WI38 (cell line): ENCODE results near the gene GH2.
"Not testable (repeated sequence)": the region's sequence is repeated elsewhere in the genome, so short reads cannot be mapped to it uniquely, and the experiment has no call there.

Experiments
- H3K4me3 ChIP-seq: 2 replicates; pipeline ENCODE4 v1.5.1; 2011; ENCODE audit warnings: low read depth, mild to moderate bottlenecking, control low read depth, low read length
- CTCF ChIP-seq: IDR thresholded peaks from 2 replicates; pipeline ENCODE4 v1.5.1; 2012; ENCODE audit warnings: low read depth, mild to moderate bottlenecking, control low read depth, low read length

Gene GH2

GRCh38 chr17:63926164-63926563 is 44.4 kb upstream of the GH2 start:
- H3K4me3 ChIP-seq: no peak overlapping the region
- no peak for TF ChIP-seq CTCF

GRCh38 chr17:63925615-63926014 is 43.9 kb upstream of the GH2 start:
- TF ChIP-seq CTCF: no peak
- no peak overlapping the region for H3K4me3 ChIP-seq

- not testable (repeated sequence) for H3K4me3 ChIP-seq
Observed at GRCh38 chr17:63922402-63922801, 40.7 kb upstream of the GH2 start.

GRCh38 chr17:63920779-63921178 is 39.0 kb upstream of the GH2 start:
- not testable (repeated sequence) for H3K4me3 ChIP-seq

GRCh38 chr17:63920050-63920449 is 38.3 kb upstream of the GH2 start:
- not testable (repeated sequence) for H3K4me3 ChIP-seq

- TF ChIP-seq CTCF: peak; percentile 98
- H3K4me3 ChIP-seq: no peak overlapping the region
Observed at GRCh38 chr17:63919311-63919723, 37.6 kb upstream of the GH2 start.

- not testable (repeated sequence) for H3K4me3 ChIP-seq
Observed at GRCh38 chr17:63918789-63919305, 37.1 kb upstream of the GH2 start, which contains the start of gene GH1. GH1 (minus strand) TSS chr17:63918839; CDS start chr17:63918776, 63 bp downstream.

- no peak overlapping the region for H3K4me3 ChIP-seq
- TF ChIP-seq CTCF: no peak
Observed at GRCh38 chr17:63918305-63918704, 36.6 kb upstream of the GH2 start.

GRCh38 chr17:63917646-63918045 is 35.9 kb upstream of the GH2 start:
- TF ChIP-seq CTCF: no peak

GRCh38 chr17:63917206-63917605 is 35.5 kb upstream of the GH2 start:
- H3K4me3 ChIP-seq: not testable (repeated sequence)

More at GRCh38 chr17:63917646-63918045, 35.9 kb upstream of the GH2 start:
- H3K4me3 ChIP-seq: no peak overlapping the region
